ENCODE results near the gene PAWR.

GRCh38 chr12:79560225-79560889, 130.4 kb downstream of the PAWR start:
- TF ChIP-seq CTCF (conservative IDR thresholded peaks at IDR 0.05) (no peak), EZH2 (IDR thresholded peaks at IDR 0.05; ENCODE audit: low read depth) (no peak)
